ENCODE data around the gene PSAPL1.

- TF ChIP-seq, protein P1, sequence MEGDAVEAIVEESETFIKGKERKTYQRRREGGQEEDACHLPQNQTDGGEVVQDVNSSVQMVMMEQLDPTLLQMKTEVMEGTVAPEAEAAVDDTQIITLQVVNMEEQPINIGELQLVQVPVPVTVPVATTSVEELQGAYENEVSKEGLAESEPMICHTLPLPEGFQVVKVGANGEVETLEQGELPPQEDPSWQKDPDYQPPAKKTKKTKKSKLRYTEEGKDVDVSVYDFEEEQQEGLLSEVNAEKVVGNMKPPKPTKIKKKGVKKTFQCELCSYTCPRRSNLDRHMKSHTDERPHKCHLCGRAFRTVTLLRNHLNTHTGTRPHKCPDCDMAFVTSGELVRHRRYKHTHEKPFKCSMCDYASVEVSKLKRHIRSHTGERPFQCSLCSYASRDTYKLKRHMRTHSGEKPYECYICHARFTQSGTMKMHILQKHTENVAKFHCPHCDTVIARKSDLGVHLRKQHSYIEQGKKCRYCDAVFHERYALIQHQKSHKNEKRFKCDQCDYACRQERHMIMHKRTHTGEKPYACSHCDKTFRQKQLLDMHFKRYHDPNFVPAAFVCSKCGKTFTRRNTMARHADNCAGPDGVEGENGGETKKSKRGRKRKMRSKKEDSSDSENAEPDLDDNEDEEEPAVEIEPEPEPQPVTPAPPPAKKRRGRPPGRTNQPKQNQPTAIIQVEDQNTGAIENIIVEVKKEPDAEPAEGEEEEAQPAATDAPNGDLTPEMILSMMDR (IDR thresholded peaks at IDR 0.05), result no peak
- TF ChIP-seq ZFX (IDR thresholded peaks at IDR 0.05; ENCODE audit: borderline replicate concordance), result no peak
Measured at GRCh38 chr4:7384003-7384928, 50.5 kb downstream of the PSAPL1 start.

Measured in 22Rv1 (cell line).